Parathyroid adenoma (tissue), 2 donors: ENCODE results near the gene RHOF.

Experiments
- H2AFZ ChIP-seq: fragments of 300-600 bp; sonication (generic); one replicate; pipeline ENCODE4 v1.7.0; 2017; ENCODE audit warnings: antibody characterized with exemption, mild to moderate bottlenecking
- H3K27ac ChIP-seq: fragments of 300-600 bp; sonication (generic); one replicate; pipeline ENCODE4 v1.7.0; 2017
- H3K27me3 ChIP-seq: fragments of 300-600 bp; sonication (generic); one replicate; pipeline ENCODE4 v1.7.0; 2017; ENCODE audit warnings: low read length; ENCODE audit not compliant: control insufficient read depth, insufficient read depth
- H3K36me3 ChIP-seq: fragments of 300-600 bp; sonication (generic); one replicate; pipeline ENCODE4 v1.7.0; 2017; ENCODE audit warnings: low read length; ENCODE audit not compliant: control insufficient read depth, insufficient read depth
- H3K4me1 ChIP-seq: fragments of 300-600 bp; sonication (generic); one replicate; pipeline ENCODE4 v1.7.0; 2017; ENCODE audit warnings: control low read depth
- H3K4me2 ChIP-seq: fragments of 300-600 bp; sonication (generic); one replicate; pipeline ENCODE4 v1.7.0; 2017; ENCODE audit warnings: low read length
- H3K4me3 ChIP-seq: fragments of 300-600 bp; sonication (generic); one replicate; pipeline ENCODE4 v1.7.0; 2017; ENCODE audit warnings: low read depth, low read length
- H3K79me2 ChIP-seq: fragments of 300-600 bp; sonication (generic); one replicate; pipeline ENCODE4 v1.7.0; 2017; ENCODE audit warnings: control low read depth
- H3K9ac ChIP-seq: fragments of 300-600 bp; sonication (generic); one replicate; pipeline ENCODE4 v1.7.0; 2017; ENCODE audit warnings: mild to moderate bottlenecking
- H3K9me3 ChIP-seq: fragments of 300-600 bp; sonication (generic); one replicate; pipeline ENCODE4 v1.7.0; 2017; ENCODE audit warnings: low read length; ENCODE audit not compliant: control insufficient read depth
- TF ChIP-seq, protein P1 (sequence below): fragments of 300-600 bp; sonication (generic); IDR thresholded peaks from one replicate; pipeline ENCODE4 v1.7.0; 2017; ENCODE audit warnings: antibody characterized with exemption, mild to moderate bottlenecking
- donor health status: primary hyperparathyroidism.

The RHOF gene

DNA sequence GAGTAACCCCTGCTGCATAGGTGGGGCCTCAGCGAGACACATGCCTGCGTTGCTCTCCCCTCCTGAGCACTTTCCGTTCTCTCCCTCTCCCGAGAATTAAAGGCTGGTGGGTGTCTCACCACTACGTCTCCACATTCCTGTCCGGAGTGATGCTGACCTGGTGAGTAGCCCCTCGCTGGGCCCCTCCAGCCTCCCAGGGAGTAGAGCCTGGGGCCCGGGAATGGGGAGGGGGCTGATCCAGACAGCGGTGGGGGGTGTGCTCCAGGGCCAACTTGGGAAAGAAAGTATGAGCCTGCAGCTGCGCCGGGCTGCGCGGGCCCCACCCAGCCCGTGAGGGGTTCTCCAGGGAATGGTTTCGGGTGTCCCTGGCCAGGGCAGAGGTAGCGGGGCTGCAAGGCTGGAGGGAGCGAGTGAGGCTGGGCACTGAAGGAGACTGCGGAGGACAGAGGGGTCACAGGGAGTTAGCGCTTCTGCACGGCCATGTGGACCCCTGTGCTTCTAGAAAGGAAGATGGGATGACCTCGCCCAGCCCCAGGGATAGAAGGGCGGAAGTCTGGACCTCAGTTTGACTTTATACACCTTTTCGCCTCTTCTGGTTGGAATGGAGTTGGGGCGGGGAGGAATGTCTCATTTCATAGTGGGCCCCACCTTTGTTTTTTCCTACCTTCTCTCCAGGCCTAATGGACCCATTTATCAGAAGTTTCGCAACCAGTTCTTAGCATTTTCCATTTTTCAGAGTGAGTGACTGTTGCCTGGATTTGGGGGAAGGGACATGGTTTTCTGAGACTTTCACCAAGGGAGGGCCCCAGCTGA, 22.5 kb downstream of the RHOF start:
- H3K27me3 ChIP-seq, result no peaks in the 10 kb centered on the region
- H3K27ac ChIP-seq, result no peak overlapping the region
- H3K4me2 ChIP-seq, result no peak overlapping the region
- H3K36me3 ChIP-seq, result no peaks in the 10 kb centered on the region
- H3K79me2 ChIP-seq, result no peaks in the 10 kb centered on the region
- no peak overlapping the region for H3K9ac ChIP-seq
- no peak overlapping the region for H2AFZ ChIP-seq
- H3K9me3 ChIP-seq, result no peaks in the 10 kb centered on the region
- H3K4me3 ChIP-seq, result no peak overlapping the region
- H3K4me1 ChIP-seq, result peaks cover 3% of the 10 kb centered on the region
- TF ChIP-seq, protein P1, sequence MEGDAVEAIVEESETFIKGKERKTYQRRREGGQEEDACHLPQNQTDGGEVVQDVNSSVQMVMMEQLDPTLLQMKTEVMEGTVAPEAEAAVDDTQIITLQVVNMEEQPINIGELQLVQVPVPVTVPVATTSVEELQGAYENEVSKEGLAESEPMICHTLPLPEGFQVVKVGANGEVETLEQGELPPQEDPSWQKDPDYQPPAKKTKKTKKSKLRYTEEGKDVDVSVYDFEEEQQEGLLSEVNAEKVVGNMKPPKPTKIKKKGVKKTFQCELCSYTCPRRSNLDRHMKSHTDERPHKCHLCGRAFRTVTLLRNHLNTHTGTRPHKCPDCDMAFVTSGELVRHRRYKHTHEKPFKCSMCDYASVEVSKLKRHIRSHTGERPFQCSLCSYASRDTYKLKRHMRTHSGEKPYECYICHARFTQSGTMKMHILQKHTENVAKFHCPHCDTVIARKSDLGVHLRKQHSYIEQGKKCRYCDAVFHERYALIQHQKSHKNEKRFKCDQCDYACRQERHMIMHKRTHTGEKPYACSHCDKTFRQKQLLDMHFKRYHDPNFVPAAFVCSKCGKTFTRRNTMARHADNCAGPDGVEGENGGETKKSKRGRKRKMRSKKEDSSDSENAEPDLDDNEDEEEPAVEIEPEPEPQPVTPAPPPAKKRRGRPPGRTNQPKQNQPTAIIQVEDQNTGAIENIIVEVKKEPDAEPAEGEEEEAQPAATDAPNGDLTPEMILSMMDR, result no peak

DNA sequence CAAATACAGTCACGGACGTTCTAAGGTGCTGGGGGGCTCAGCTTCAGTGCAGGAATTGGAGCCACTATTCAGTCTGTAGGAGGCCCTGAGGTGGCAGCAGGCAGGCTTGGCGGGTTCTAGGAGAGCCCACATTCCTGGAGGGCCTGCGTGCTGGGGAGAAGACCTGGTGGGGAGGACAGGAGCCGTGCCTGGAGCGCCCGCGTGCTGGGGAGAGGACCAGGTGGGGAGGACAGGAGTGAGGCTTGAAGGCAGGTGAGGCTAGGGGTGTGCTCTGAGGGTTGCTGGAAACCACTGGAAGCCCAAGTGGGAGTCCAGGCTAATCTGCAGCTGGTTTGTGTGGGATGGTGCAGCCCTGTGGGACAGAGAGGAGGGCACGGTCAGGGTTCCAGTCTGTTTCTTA, 23.1 kb downstream of the RHOF start:
- H3K9ac ChIP-seq, result no peak overlapping the region
- no peaks in the 10 kb centered on the region for H3K9me3 ChIP-seq
- no peaks in the 10 kb centered on the region for H3K79me2 ChIP-seq
- H3K27me3 ChIP-seq, result no peaks in the 10 kb centered on the region
- no peaks in the 10 kb centered on the region for H3K4me1 ChIP-seq
- TF ChIP-seq, protein P1, result no peak
- H3K4me2 ChIP-seq, result no peak overlapping the region
- no peaks in the 10 kb centered on the region for H3K36me3 ChIP-seq
- H3K27ac ChIP-seq, result no peak overlapping the region
- H2AFZ ChIP-seq, result no peak overlapping the region
- H3K4me3 ChIP-seq, result no peak overlapping the region

DNA sequence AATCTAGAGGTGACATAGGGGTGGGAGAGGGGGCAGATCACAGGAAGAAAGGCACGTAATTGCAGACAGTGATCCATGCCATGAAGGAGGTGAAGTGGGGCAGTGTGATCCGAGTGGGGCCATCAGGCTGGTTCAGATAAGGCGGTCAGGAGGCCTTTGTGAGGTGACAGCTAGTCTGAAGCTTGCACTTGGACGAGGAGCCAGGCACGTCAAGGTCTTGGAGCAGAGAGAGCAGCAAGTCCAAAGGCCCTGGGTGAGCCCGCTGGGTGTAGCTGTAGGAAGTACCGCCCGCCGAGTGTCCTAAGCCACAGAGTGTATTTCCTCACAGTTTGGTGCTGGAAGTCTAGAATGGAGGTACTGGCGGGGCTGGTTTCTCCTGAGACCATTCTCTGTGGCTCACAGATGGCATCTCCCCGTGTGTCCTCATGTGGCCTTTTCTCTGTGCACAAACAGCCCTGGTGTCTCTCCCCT, 23.6 kb downstream of the RHOF start:
- H3K27me3 ChIP-seq, result no peaks in the 10 kb centered on the region
- H3K9me3 ChIP-seq, result no peaks in the 10 kb centered on the region
- TF ChIP-seq, protein P1, result no peak
- no peak overlapping the region for H3K4me2 ChIP-seq
- no peak overlapping the region for H3K4me3 ChIP-seq
- no peak overlapping the region for H3K27ac ChIP-seq
- no peaks in the 10 kb centered on the region for H3K4me1 ChIP-seq
- no peak overlapping the region for H3K9ac ChIP-seq
- H3K79me2 ChIP-seq, result no peaks in the 10 kb centered on the region
- no peak overlapping the region for H2AFZ ChIP-seq
- no peaks in the 10 kb centered on the region for H3K36me3 ChIP-seq

DNA sequence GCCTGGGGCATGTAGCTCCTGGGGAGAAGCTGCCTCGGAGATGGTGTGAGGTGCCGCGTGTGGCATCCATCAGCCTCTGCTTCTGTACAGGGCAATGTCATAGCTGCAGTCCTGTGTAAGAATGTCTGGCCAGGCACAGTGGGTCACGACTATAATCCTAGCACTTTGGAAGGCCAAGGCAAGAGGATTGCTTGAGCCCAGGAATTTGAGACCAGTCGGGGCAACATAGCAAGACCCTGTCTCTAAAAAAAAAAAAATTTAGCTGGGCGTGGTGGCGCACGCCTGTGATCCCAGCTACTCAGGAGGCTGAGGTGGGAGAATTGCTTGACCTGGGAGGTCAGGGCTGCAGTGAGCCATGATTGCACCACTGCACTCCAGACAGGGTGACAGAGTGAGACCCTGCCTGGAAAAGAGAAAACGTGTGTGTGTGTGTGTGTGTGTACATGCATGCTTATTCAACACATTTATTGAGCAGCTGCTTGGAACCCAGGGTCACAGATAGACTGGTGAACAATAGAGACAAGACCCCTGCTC, 24.1 kb downstream of the RHOF start:
- Histone ChIP-seq H3K4me1 (no peaks in the 10 kb centered on the region), H3K27me3 (no peaks in the 10 kb centered on the region), H3K27ac (no peak overlapping the region), H2AFZ (no peak overlapping the region), H3K36me3 (no peaks in the 10 kb centered on the region), H3K9ac (no peak overlapping the region), H3K9me3 (no peaks in the 10 kb centered on the region), H3K4me3 (no peak overlapping the region), H3K79me2 (no peaks in the 10 kb centered on the region), H3K4me2 (no peak overlapping the region)
- TF ChIP-seq, protein P1, result no peak
